ENCODE results near the gene CRNN.

CRNN gene

GRCh38 chr1:152415454-152416227 lies 1.6 kb upstream of the CRNN start:
- no peak for DNase-seq

- DNase-seq = no peak
Observed at GRCh38 chr1:152412756-152413155, 1.3 kb downstream of the CRNN start.

GRCh38 chr1:152411134-152411533 lies 2.9 kb downstream of the CRNN start:
- no peak for DNase-seq

- no peak for DNase-seq
Observed at GRCh38 chr1:152410599-152410998, 3.5 kb downstream of the CRNN start.

- DNase-seq = no peak
Observed at GRCh38 chr1:152410028-152410427, 4.0 kb downstream of the CRNN start.

GRCh38 chr1:152408664-152409063 lies 5.4 kb downstream of the CRNN start:
- DNase-seq = no peak

GRCh38 chr1:152398812-152399698 lies 15.0 kb downstream of the CRNN start:
- no peak for DNase-seq

GRCh38 chr1:152397474-152397873 lies 16.6 kb downstream of the CRNN start:
- DNase-seq = no peak

GRCh38 chr1:152394151-152394550 lies 19.9 kb downstream of the CRNN start:
- no peak for DNase-seq

GRCh38 chr1:152392909-152393308 lies 21.2 kb downstream of the CRNN start:
- no peak for DNase-seq

GRCh38 chr1:152388889-152389288 lies 25.2 kb downstream of the CRNN start:
- DNase-seq = no peak

GRCh38 chr1:152386940-152387339 lies 27.1 kb downstream of the CRNN start:
- DNase-seq = no peak

- no peak for DNase-seq
Observed at GRCh38 chr1:152380932-152381331, 33.1 kb downstream of the CRNN start.

GRCh38 chr1:152374451-152374850 lies 39.6 kb downstream of the CRNN start:
- no peak for DNase-seq

GRCh38 chr1:152372672-152373071 lies 41.4 kb downstream of the CRNN start:
- no peak for DNase-seq

- no peak for DNase-seq
Observed at GRCh38 chr1:152367436-152367835, 46.6 kb downstream of the CRNN start.

GRCh38 chr1:152359906-152360305 lies 54.2 kb downstream of the CRNN start, which contains the start of gene FLG2:
FLG2 (minus strand) TSS chr1:152360006; CDS start chr1:152358884, 1,122 bp downstream.
- DNase-seq = no peak
